Esophagus muscularis mucosa (tissue), 4 donors: ENCODE results near the gene ASPN. TPM values are rescaled to one million over a fixed set of nuclear protein-coding genes. Genes with fewer than 3 reads are reported as not detected.

Experiments
- DNase-seq: peaks from one replicate; pipeline ENCODE4 v3.0.0-alpha.2; 2017; ENCODE audit errors: extremely low spot score
- H3K27ac ChIP-seq, 4 donors: fragments of 200-600 bp; sonication (generic); replicated peaks in 1 of 4; 1 replicate in 3 of 4; 2 replicates in 1 of 4; pipeline ENCODE4 v1.5.1; 2016 to 2019; ENCODE audit warnings: mild to moderate bottlenecking in 1 of 4
- H3K27me3 ChIP-seq, 4 donors: fragments of 200-600 bp; sonication (generic); one replicate each; pipeline versions ENCODE4 v1.5.1 to v1.6.0; 2016 to 2019
- H3K36me3 ChIP-seq, 4 donors: fragments of 200-600 bp; sonication (generic); one replicate each; pipeline ENCODE4 v1.5.1; 2016 to 2019
- H3K4me1 ChIP-seq, 4 donors: fragments of 200-600 bp; sonication (generic); one replicate each; pipeline ENCODE4 v1.5.1; 2016 to 2019
- H3K4me3 ChIP-seq, 4 donors: fragments of 200-600 bp; sonication (generic); 1 replicate in 2 of 4; 2 replicates in 2 of 4; pipeline ENCODE4 v1.5.1; 2016 to 2019; ENCODE audit warnings: mild to moderate bottlenecking in 4 of 4, moderate library complexity in 1 of 4
- H3K9me3 ChIP-seq, 4 donors: fragments of 200-600 bp; sonication (generic); 1 replicate in 3 of 4; 2 replicates in 1 of 4; pipeline ENCODE4 v1.5.1; 2016 to 2019
- EP300 ChIP-seq: sonication (generic); formaldehyde crosslinking; IDR thresholded peaks from one replicate; pipeline ENCODE4 v1.6.1; 2017; ENCODE audit warnings: antibody characterized with exemption
- POLR2A ChIP-seq: fragments of 450-650 bp; IDR thresholded peaks from one replicate; pipeline ENCODE4 v1.6.1; 2017; ENCODE audit warnings: antibody characterized with exemption, moderate library complexity, mild to moderate bottlenecking, low read depth
- POLR2AphosphoS5 ChIP-seq, 2 donors: sonication (generic); formaldehyde crosslinking; IDR thresholded peaks; one replicate each; pipeline ENCODE4 v1.6.1; 2017; ENCODE audit warnings: antibody characterized with exemption in 2 of 2
- WGBS: methylation state at CpG from one replicate; pipeline ENCODE4 v1.1.5; 2018; 5-methylcytosine and 5-hydroxymethylcytosine counted together
- intact Hi-C: fragments of 100-400 bp; cut with DNase I; formaldehyde crosslinking; loops from one replicate; pipeline ENCODE4 v1.15.1; 2023
- total RNA-seq, 4 donors: library from RNA; depleted of rRNA; stranded (reverse); fragments of >200 nt; gene quantifications; one replicate each; pipeline versions ENCODE4 v1.1.0 to v1.2.1, GENCODE V29; 2016
- TF ChIP-seq, protein P1 (sequence below), 3 experiments: fragments of 200-600 bp in 2 of 3; fragments of 450-650 bp in 1 of 3; sonication (generic) in 2 of 3; IDR thresholded peaks; one replicate each; pipeline ENCODE4 v1.5.1; 2017 to 2019; ENCODE audit warnings: antibody characterized with exemption in 3 of 3, mild to moderate bottlenecking in 2 of 3, moderate library complexity in 1 of 3

ASPN gene
- total RNA-seq, 4 donors from 2014 or later, result 9.1 to 21.6 (median 14.5) TPM

- TF ChIP-seq POLR2A, result no peak
- TF ChIP-seq, protein P1, sequence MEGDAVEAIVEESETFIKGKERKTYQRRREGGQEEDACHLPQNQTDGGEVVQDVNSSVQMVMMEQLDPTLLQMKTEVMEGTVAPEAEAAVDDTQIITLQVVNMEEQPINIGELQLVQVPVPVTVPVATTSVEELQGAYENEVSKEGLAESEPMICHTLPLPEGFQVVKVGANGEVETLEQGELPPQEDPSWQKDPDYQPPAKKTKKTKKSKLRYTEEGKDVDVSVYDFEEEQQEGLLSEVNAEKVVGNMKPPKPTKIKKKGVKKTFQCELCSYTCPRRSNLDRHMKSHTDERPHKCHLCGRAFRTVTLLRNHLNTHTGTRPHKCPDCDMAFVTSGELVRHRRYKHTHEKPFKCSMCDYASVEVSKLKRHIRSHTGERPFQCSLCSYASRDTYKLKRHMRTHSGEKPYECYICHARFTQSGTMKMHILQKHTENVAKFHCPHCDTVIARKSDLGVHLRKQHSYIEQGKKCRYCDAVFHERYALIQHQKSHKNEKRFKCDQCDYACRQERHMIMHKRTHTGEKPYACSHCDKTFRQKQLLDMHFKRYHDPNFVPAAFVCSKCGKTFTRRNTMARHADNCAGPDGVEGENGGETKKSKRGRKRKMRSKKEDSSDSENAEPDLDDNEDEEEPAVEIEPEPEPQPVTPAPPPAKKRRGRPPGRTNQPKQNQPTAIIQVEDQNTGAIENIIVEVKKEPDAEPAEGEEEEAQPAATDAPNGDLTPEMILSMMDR (IDR thresholded peaks at IDR 0.05), result no peak
- TF ChIP-seq POLR2AphosphoS5 (IDR thresholded peaks at IDR 0.05), result no peak
- no peak for TF ChIP-seq EP300
- Histone ChIP-seq H3K36me3 (no peaks in the 10 kb centered on the region), H3K27ac (peak overlapping the region; percentile 80 to 88 (median 83)), H3K4me3 (no peak overlapping the region), H3K9me3 (no peaks in the 10 kb centered on the region), H3K27me3 (no peaks in the 10 kb centered on the region), H3K4me1 (peaks cover 27 to 85% (median 80%) of the 10 kb centered on the region in 4 donors)
- 93% methylated on average over 2 of the region's 2 CpGs for WGBS
- DNase-seq, result no peak
- intact Hi-C loops, result loop anchor here (5.0 kb wide), 2 partner anchors 112 to 127 kb away; no protein-coding TSS in a partner anchor
Observed at GRCh38 chr9:92504881-92505280, 22.6 kb upstream of the ASPN start.

GRCh38 chr9:92503156-92503555, 20.9 kb upstream of the ASPN start:
- WGBS, result 80% methylated on average over 2 of the region's 2 CpGs
- H3K4me1 ChIP-seq, result peaks cover 32 to 88% (median 82%) of the 10 kb centered on the region in 4 donors
- no peaks in the 10 kb centered on the region for H3K27me3 ChIP-seq
- H3K4me3 ChIP-seq, result no peak overlapping the region
- no peaks in the 10 kb centered on the region for H3K9me3 ChIP-seq
- TF ChIP-seq EP300, result no peak
- no peak for TF ChIP-seq POLR2AphosphoS5 (IDR thresholded peaks at IDR 0.05)
- no peak for TF ChIP-seq POLR2A
- TF ChIP-seq, protein P1 (IDR thresholded peaks at IDR 0.05), result no peak
- H3K27ac ChIP-seq, result peak overlapping the region in 3 of 4 donors; percentile 79 to 88 (median 80)
- no peak for DNase-seq
- intact Hi-C loops, result loop anchor here (5.0 kb wide), 1 partner anchor 114 kb away; no protein-coding TSS in a partner anchor
- H3K36me3 ChIP-seq, result no peaks in the 10 kb centered on the region

DNA sequence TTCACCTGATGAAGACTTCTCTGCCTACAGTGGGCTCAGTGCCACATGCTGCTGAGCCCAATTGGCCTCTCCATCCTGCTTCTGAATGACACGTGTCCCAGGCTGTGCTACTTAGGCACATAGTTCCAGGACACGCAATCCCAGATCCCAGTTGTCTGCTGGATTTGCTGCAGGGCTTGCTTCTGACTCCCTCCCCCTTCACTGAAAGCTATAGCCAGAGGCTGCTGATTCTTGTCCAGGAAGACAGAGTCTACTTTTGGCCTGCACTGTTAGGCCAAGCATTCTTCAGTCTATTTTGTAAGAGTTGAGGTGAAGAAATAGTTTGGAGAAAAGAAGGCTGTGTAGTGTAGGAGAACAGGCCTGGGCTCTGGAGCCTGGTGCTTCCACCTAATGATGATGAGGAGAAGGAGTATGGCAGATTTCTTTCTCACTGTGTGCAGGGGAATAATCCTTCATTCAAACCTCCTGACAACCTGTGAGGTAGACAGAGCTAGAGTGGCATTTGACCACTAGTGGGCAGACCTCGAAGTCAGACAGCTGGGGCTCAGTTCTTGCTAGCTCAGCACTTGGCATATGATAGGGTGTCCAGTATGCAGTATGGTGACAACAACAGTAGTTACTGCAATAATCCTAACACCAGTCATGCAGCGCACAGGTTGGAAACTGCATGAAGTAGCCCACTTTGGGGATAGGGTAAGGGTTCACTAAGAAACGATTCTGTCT, 19.5 kb upstream of the ASPN start:
- no peak for TF ChIP-seq EP300
- TF ChIP-seq POLR2AphosphoS5 (IDR thresholded peaks at IDR 0.05), result peak; percentile 65 to 71
- TF ChIP-seq POLR2A, result no peak
- TF ChIP-seq, protein P1 (IDR thresholded peaks at IDR 0.05), result peak in 1 of 3 experiments; percentile 35
- peak overlapping the region; percentile 72 to 80 (median 78) for H3K27ac ChIP-seq
- no peak overlapping the region for H3K4me3 ChIP-seq
- intact Hi-C loops, result loop anchor here (5.0 kb wide), 1 partner anchor 115 kb away; no protein-coding TSS in a partner anchor
- peaks cover 22 to 76% (median 69%) of the 10 kb centered on the region in 4 donors for H3K4me1 ChIP-seq
- no peak for DNase-seq
- no peaks in the 10 kb centered on the region for H3K36me3 ChIP-seq
- H3K9me3 ChIP-seq, result no peaks in the 10 kb centered on the region
- no peaks in the 10 kb centered on the region for H3K27me3 ChIP-seq
- WGBS, result 58% methylated on average over 5 of the region's 5 CpGs

DNA sequence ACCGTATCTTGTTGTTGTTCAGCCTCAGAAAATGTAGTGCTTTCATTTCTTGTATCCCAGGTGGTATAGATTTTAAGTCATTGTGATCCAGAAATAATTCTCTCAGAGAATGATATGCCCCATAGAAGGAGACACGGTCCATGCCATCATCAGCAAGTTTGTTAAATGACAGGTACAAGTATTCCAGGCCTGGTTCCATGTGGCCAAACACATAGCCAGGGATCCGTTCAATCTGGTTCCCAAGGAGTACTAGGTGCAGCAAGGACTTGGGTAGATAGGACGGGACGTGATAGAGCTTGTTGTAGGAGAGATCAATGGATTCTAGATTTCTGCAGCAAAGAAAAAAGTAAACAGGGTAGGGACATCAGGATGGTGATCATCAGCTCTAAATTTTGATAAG, 18.4 kb upstream of the ASPN start:
- DNase-seq, result no peak
- H3K36me3 ChIP-seq, result no peaks in the 10 kb centered on the region
- no peaks in the 10 kb centered on the region for H3K27me3 ChIP-seq
- H3K4me3 ChIP-seq, result no peak overlapping the region
- intact Hi-C loops, result loop anchor here (5.0 kb wide), 1 partner anchor 117 kb away; no protein-coding TSS in a partner anchor
- no peaks in the 10 kb centered on the region for H3K9me3 ChIP-seq
- TF ChIP-seq, protein P1 (IDR thresholded peaks at IDR 0.05), result no peak
- TF ChIP-seq POLR2A (no peak), POLR2AphosphoS5 (IDR thresholded peaks at IDR 0.05) (no peak), EP300 (no peak)
- 97% methylated on average over 5 of the region's 5 CpGs for WGBS
- peak overlapping the region; percentile 72 to 80 (median 78) for H3K27ac ChIP-seq
- H3K4me1 ChIP-seq, result peaks cover 22 to 74% (median 63%) of the 10 kb centered on the region in 4 donors
